ENCODE measurements around the gene ICE2.

ICE2 gene

DNA sequence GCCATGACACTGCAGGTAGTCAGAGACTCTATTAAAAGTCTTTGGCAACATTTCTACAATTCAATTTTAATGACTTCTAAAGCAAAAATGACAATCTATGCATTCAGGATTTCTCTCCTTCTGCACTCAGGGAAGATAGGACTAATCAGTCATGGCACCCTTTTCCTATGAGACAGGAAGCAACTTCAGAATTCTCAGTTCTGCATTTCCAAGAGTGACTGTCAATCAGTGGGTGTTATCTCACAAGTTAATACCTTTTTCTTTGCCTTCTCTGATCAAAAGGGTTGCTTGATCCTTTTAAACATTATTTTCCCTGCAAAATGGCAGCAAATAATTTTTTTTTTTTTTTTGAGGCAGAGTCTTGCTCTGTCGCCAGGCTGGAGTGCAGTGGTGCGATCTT, 7.8 kb upstream of the ICE2 start:
- DNase-seq = no peak

DNA sequence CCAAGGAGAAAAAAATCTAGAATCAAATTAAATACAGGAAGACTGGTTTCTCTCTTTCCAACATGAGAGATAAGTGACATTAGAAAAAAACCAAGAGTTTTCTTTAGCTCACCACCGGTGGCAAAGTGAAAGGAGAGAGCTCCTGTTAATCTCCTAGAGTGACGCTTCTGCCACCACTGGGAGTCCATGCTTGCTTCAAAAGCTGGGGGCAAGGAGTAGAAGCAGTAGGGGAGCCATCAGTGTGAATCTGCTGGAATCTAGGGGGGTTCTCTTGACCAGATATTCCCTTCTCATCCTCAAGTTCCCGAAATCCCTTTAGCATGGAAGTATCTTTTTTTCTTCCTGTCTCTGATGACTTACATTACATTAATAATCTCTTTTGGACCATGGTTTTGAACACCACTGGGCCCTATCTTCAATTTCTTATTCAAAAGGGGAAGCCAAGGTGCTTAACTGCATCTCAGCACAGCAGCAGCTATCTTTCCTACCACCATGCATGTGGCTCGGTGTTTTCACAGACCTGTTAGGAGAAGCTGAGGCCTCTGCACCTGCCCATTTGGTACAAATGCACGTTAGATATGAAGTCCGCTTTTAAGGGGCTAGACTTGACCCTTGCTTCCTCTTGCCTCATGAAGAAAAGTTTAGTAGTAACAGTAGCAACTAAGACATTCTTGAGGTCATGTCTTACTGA, 6.6 kb upstream of the ICE2 start:
- DNase-seq = no peak

DNA sequence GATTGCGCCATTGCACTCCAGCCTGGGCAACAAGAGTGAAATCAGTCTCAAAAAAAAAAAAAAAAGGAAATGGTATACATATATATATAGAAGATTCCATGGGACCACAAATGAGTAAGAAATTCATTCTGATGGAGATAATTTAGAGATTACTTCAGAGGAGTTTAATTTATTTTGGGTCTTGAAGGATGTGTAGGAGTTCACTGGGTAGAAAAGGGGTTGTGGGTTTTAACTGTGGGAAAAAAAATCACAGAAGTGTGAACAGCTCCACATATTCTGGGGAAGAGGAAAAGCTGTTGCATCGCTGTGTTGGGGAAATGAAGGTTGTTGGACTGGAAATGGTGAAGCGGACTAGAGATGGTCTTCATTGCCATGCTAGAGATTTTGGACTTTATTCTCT, 4.1 kb upstream of the ICE2 start:
- DNase-seq = no peak

DNA sequence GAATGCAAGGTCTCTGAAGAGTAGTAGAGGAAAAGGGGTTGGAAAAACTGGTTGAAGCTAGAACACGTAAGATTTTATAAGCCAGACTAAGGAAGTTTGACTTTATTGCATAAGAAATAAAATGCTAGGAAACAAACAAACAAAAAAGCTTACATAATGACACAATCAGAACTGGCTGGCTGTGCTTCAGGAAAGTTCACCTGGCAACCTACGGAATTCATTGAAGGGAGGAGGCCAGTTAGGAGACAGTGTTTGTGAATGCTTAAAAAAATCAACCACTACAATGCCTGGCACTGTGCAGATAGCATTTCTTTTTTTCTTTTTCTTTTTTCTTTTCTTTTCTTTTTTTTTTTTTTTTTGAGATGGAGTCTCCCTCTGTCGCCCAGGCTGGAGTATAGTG, 1.9 kb upstream of the ICE2 start:
- DNase-seq = no peak

DNA sequence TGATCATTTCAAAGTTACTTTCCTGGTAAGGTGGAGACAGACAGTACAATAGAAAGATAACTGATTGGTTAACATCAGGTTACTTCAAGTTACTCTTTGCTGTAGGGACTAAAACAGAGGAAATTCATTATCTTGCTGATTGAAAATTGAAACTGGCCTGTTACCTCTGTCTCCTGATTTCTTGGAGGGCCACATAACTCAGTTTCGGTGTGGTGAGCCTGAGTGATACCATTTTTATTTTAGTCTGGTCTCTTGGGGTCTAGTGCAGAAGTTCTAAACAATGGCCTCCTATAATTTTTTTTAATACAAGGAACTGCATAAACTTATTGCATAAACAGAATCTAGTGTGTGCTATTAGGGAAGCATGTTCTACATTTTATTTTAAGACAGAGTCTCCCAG, 1.2 kb upstream of the ICE2 start:
- DNase-seq = peak; percentile 28

DNA sequence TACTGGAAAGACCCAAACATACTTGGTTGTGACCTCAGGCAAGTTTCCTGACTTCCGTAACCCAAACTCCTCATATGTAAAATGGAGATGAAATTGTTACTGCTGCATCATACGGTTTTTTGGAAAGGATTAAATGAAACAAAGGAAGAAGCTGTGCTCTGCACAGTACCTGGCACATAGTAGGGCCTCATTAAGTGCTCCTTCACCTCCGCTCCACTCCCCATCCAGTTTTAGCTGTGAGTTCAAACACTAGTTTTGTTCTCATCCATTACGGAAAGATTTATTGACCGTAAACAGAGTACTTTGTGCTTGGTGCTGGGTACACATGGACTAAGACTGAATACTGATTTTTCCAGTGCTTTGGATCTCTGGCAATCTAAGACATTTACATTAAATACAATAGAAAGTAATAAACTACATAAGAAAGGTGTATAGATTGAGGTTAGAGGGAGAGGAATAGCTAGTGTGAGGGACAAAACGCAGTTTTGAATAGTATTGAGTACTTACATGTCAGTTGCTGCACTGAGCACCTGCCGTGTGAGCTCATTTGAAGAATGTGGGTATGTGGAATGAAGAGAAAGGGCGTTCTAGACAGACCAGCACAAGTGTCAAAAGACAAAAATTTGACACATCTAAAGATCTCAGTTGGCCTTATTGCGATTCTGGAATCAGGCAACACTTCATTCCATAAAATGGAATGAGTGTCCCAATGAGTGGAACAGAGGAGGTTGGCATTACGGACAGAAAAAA, 594 bp upstream of the ICE2 start:
- peak; percentile 24 for DNase-seq

DNA sequence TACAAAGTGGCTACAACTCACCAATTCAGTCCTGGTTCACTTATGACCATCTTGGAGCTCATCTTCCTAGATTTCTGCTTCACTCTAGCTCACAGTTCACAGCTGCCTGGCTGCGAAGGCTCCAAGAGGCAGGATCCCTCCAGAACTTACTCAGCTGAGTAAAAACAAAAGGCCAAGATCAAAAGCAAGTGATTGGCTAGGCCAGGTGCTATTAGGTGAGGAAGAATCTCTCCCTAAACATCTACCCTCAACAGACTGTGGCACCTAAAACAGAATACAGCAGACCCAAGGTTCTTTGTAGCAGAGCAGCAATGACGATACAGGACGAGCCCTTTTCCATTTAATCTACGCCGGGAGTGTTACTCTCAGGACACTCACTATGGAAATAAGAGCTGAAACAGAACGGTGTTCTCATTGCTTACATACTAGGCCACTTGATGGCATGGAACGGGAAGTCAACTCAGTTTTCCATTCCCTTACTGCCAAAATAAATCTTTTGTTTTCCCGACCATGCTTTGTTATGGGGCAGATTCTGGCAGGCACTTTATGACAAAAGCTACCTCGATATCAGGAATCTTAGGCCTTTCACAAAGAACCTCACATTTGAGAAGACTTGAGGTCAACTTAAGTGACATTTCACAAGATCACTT, 901 bp downstream of the ICE2 start:
- DNase-seq = peak; percentile 46

DNA sequence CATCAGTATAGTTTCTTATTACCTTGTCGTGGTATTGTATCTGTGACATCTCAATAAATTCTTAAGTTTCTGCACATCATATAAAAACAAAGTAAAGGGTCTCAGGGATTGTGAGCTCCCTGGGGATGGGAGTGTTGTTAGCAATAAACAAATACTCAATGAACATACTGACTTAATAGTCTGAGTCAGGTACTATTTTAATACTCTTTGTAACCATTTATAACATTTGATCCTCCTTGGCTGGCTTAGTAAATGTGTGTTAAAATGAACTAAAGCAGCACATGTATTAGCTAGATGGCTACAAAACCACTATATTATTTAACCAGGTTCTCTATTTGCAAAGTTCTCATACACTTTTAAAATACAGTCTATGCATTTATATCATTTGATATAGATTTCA, 1.8 kb downstream of the ICE2 start:
- DNase-seq = no peak

DNA sequence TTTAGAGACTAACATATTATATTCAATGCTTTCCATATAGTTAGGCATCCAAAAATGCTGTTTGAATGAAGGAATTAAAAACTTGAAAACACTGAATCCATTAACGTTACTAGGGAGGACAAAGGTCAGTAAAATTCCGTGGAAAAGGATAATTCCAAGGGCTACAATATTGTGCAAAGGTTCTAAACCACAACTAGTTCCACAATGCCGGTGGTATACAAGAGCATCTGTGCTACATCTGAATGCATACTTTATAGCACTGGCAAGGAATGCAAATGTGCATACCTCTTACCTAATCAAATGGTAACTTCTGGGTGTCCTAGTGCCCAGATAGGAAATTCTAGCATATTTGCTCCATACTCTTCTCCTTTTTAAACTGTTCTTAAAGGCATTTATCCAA, 2.2 kb downstream of the ICE2 start:
- no peak for DNase-seq

DNA sequence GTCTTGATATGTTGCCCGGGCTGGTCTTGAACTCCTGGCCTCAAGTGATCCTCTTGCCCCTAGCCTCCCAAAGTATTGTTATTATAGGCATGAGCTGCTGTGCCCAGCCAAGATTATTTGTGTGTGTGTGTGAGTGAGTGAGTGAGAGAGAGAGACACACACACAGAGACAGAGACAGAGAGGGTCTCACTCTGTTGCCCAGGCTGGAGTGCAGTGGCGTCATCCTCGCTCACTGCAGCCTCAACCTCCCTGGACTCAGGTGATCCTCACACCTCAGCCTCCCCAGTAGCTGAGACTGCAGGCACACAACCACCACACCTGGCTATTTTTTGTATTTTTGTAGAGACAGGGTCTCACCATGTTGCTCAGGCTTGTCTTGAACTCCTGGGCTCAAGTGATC, 5.8 kb downstream of the ICE2 start:
- DNase-seq = no peak

DNA sequence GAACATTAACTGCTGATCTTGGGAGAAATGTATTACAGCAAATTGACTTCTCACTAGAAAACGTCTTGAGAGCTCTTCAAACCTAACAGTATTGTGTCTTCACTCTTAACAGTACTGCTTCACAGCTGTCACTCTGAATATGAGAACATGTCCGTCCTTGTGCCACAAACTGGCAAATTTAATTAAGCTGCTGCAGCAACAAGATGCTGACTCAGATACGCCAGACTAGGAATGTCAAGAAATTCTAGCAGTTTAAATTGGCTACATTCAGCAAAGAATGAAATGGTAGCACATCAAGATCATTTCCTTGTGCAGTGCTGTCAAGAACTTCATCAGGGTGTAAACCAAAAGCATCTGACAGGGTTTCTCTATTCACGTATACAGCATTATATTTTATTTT, 7.6 kb downstream of the ICE2 start:
- no peak for DNase-seq

DNA sequence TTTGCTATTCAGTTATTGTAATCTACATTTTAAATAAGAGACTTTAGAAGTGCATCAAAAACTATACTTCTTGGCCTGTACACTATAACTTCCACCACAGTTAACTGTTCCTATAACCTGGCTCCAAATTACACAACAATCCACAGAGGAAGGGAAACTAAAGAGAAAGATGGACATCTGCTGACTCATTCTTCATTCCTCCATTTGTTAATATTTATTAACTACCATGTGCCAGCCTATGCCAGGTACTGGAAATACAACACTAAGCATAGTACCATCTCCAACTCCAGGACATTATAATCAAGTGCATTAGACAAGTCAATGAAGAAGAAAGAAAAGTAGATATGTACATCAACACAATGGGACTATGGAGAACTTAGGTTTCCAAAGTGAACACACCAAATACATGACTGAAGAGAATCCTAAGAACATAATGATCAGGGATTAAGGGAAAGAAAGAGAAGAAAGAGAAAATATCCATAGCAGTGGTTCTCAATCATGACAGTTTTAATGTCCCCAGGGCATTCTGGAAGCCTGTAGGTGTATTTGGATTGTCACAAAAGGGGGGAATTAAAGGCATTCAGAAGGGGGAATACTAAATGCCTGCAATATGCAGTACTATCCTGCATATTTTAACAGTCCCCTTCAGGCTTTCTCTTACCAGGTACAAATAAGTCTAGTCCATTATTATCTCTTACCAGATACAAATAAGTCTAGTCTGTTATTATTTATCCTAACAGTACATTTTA, 8.9 kb downstream of the ICE2 start:
- DNase-seq = no peak

DNA sequence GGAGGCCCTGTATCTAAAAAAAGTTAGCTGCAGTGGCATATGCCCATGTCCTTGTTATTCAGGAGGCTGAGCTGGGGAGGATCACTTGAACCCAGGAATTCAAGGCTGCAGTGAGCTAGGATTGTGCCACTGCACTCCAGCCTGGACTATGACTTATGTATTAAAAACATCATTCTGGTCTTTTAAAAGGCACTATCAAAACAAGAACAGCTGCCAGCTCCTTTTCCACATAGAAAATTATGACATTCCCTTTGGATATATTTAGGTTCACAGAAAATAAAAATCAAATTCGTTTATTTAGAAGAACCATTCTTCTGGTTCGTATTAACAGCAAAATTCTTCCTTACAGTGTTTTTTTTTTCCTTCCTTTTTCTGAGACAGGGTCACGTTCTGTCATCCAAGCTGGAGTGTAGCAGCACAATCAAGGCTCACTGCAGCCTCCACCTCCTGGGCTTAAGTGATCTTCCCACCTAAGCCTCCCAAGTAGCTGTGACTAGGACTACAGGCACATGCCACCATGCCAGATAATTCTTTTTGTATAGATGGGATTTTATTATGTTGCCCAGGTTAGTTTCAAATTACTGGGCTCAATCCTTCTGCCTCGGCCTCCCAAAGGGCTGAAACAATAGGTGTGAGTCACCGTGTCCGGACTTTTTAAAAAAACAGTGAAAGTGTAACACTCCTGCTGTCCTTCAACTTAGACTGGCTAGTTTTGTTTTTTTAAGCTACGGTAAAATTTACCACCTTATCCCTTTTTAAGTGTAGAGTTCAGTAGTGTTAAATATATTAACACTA, 13.9 kb downstream of the ICE2 start:
- no peak for DNase-seq

DNA sequence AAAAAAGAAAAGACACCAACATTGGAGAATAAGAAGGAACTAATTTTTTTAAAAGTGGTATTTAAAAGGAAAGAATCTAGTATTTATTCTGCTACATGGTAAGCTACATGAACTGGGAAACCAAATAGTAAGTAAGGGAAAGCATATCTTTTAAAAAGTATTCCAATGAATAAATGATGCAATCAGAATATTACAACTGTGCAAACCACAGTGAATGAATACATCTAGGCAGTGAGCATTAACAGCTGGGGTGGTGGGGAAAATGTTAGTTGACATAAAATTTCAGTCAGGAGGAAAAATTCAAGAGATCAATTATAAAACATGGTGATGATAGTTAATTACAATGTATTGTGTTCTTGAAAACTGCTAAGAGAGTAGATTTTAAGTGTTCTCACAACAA, 16.9 kb downstream of the ICE2 start:
- DNase-seq = no peak

DNA sequence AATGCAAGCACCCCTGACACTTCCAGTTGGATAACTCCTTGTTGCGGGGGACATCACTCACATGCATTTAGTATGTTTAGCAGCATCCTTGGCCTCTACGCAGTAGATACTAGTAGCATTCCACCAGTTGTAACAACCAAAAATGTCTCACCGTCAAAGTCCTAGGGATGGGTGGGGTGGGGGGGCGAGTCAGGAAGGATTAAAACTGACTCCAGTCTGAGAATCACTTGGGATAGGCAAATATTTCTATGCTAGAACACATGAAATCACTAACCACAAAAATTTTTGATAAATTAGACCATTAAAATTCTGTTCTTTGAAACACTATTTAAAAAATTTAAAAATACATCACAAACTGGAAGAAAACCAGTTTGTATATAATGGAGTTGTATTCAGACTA, 18.0 kb downstream of the ICE2 start:
- DNase-seq = no peak

DNA sequence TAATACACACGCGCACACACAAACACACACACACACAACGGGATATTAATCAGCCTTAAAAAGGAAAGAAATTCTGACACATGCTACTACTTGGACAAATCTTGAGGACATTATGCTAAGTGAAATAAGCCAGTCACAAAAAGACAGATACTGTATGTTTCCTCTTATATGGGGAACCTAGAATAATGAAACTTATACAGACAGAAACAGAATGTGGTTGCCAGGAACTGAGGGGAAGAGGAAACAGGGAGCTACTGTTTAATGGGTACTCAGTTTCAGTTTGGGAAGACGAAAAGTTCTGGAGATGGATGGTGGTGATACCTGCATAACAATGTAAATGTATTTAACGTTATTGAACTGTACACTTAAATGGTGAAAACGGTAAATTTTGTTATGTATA, 20.2 kb downstream of the ICE2 start:
- no peak for DNase-seq

DNA sequence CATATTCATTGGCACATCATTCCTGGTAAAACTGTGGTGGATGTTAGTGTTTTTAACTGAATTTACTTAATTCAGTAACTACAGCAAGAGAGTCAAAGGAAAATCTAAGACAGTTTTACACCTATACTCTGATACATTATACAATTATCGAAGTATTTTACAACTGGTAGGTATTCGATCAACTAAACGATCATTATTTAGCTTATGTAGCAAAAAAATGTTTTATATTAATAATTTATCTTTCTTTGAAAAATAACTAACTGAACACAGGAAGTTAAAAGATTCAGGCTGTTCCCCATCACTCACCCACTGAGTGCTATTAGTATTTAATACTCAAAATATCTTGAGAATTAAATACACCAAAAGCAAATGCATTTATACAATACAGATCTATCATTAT, 21.0 kb downstream of the ICE2 start:
- DNase-seq = no peak

DNA sequence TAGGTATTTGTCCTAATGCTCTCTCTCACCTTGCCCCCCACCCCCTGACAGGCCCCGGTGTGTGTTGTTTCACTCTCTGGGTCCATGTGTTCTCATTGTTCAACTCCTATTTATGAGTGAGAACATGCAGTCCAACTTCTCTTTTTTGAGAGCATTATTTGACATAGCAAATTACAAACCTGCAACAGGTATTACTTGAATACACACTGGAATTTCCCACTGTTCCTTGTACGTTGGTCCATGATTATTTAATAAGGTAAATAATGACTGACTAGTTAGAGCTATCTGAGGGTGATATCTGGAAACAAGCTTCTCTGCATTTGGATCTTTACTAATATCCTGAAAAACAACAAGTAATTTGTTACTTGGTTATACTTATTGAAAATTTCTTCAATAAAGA, 24.1 kb downstream of the ICE2 start:
- no peak for DNase-seq

DNA sequence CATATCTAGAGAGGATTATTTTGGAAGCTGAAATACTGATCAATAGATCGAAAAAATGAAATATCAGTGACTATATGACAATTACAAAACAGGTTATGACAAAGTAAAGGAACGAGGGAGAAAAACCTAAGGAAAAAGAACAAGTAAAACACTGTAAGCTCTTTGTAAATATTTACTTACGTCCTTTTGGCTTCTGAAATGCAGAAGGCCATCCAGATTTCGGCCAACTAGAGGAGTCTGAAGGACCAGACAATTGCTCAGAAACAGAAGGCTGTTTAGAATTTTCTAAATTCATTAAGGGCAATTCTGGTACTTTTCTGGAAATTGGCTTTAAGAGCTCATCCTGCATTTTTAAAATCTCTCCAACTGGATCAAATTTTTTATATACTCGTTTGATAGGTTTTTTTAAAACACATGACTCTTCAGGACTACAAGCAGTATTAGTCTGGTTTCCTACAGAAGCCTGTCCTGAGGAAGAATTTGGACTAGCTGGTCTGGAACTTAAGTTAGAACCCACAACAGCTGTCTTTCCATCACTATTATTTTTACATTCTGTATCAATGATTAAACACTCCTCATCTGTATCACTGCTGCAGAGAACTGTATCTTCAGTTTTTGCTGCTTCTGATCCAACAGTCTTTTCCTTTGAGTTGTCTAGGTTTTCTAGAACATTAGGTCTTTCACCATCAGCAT, 30.1 kb downstream of the ICE2 start:
- DNase-seq = no peak

DNA sequence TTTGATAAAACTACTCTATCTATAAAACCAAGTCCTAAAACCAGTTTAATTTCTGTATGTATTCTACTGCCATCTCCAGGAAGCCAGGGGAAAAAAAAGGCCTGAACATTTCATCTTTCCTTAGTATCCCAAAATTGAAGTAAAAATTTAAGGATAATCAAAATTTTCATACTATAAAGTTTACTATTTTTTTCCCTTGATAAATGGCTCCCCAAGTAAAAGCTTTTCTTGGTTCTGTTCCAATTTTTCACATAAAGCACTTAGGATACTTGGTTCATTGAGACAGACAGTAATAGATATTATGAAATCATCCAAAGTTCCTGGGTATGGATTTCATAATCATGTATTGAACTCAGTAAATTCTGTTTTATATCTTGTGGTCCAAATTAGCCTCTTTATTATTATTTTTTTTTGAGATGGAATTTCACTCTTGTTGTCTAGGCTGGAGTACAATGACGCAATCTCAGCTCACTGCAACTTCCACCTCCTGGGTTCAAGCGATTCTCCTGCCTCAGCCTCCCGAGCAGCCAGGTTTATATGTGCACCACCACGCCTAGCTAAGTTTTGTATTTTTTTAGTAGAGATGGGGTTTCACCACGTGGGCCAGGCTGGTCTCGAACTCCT, 34.5 kb downstream of the ICE2 start:
- DNase-seq = no peak

DNA sequence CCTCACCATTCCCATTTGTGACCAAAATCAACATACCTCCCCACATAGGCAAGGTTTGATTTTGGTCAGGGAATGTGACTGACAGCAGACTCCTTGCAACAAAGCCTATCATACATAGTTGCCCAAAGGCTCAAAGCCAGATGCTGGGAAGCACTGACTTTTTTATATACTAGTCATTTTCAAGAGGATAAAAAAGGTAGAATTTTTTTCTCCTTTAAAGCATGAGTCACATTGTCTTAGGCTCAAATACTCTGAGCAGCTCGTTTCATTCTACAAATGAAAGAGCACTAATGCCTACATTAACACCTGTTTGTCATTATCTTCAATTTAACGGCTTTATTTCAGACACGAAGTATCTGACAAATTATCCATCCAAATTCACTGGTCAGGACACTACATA, 36.2 kb downstream of the ICE2 start:
- DNase-seq = no peak

Data from activated CD4-positive, alpha-beta T cell treated with anti-CD3 and anti-CD28 coated beads, Interleukin-10, Interleukin-2, amounts not matched to agents 100 ng/mL and 50 ng/mL, durations not matched to agents 16 hours and 8 hours (primary cell).